Right lung (tissue), 10 donors: ENCODE measurements around the gene TXNL4A. TPM values are rescaled to one million over a fixed set of nuclear protein-coding genes. Genes with fewer than 3 reads are reported as not detected.
"Not testable (repeated sequence)": the region's sequence is repeated elsewhere in the genome, so short reads cannot be mapped to it uniquely, and the experiment has no call there.

Experiments
- DNase-seq, 2 donors: peaks; one replicate each; pipeline ENCODE4 v3.0.0-alpha.2; 2013
- long read RNA-seq, 8 donors: transcript quantifications; one replicate each; lab custom pipeline, GENCODE V29; 2026
- polyA plus RNA-seq, 5 donors: library from polyadenylated mRNA; unstranded; fragments of 120-200 nt; gene quantifications; one replicate each; pipeline versions ENCODE4 v1.2.1 to v1.2.3, GENCODE V29; 2013; ENCODE audit warnings: inconsistent platforms in 1 of 5, low replicate concordance in 1 of 5; ENCODE audit not compliant: insufficient read length in 5 of 5, insufficient read depth in 1 of 5

The TXNL4A gene, protein sequence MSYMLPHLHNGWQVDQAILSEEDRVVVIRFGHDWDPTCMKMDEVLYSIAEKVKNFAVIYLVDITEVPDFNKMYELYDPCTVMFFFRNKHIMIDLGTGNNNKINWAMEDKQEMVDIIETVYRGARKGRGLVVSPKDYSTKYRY
- polyA plus RNA-seq: 10 to 100 TPM; 62.8 to 72.2 (median 64.1) TPM
- long read RNA-seq, donor 1, transcript TXNL4A-211 (2 exons, 611 nt): minor isoform, 6 of 78 reads
- long read RNA-seq, donor 1, transcript TXNL4A-201 (3 exons, 3,504 nt): major isoform, 58 of 78 reads
- long read RNA-seq, donor 1, transcript TXNL4A-203 (3 exons, 1,185 nt): minor isoform, 5 of 78 reads
- long read RNA-seq, donor 1, partial matches to known transcripts: 0 of 78 reads
- long read RNA-seq, donor 1, other reads (novel, unspliced or antisense): 6 of 78 reads
- long read RNA-seq, donor 2, transcript TXNL4A-203 (3 exons, 1,185 nt): minor isoform, 6 of 45 reads
- long read RNA-seq, donor 2, transcript TXNL4A-201 (3 exons, 3,504 nt): major isoform, 32 of 45 reads
- long read RNA-seq, donor 2, partial matches to known transcripts: 0 of 45 reads
- long read RNA-seq, donor 2, other reads (novel, unspliced or antisense): 5 of 45 reads
- long read RNA-seq, donor 3, transcript TXNL4A-201 (3 exons, 3,504 nt): major isoform, 36 of 71 reads
- long read RNA-seq, donor 3, transcript TXNL4A-203 (3 exons, 1,185 nt): minor isoform, 5 of 71 reads
- long read RNA-seq, donor 3, partial matches to known transcripts: 7 of 71 reads
- long read RNA-seq, donor 3, other reads (novel, unspliced or antisense): 17 of 71 reads
- long read RNA-seq, donor 4, transcript TXNL4A-201 (3 exons, 3,504 nt): major isoform, 32 of 38 reads
- long read RNA-seq, donor 4, partial matches to known transcripts: 0 of 38 reads
- long read RNA-seq, donor 4, other reads (novel, unspliced or antisense): 0 of 38 reads
- long read RNA-seq, donor 5, transcript TXNL4A-201 (3 exons, 3,504 nt): major isoform, 54 of 73 reads
- long read RNA-seq, donor 5, transcript TXNL4A-203 (3 exons, 1,185 nt): minor isoform, 5 of 73 reads
- long read RNA-seq, donor 5, partial matches to known transcripts: 0 of 73 reads
- long read RNA-seq, donor 5, other reads (novel, unspliced or antisense): 5 of 73 reads
- long read RNA-seq, donor 6, transcript TXNL4A-201 (3 exons, 3,504 nt): major isoform, 57 of 62 reads
- long read RNA-seq, donor 6, partial matches to known transcripts: 0 of 62 reads
- long read RNA-seq, donor 6, other reads (novel, unspliced or antisense): 0 of 62 reads
- long read RNA-seq, donor 7, transcript TXNL4A-201 (3 exons, 3,504 nt): major isoform, 28 of 33 reads
- long read RNA-seq, donor 7, partial matches to known transcripts: 0 of 33 reads
- long read RNA-seq, donor 7, other reads (novel, unspliced or antisense): 0 of 33 reads
- long read RNA-seq, donor 8, transcript TXNL4A-201 (3 exons, 3,504 nt): major isoform, 20 of 33 reads
- long read RNA-seq, donor 8, partial matches to known transcripts: 6 of 33 reads
- long read RNA-seq, donor 8, other reads (novel, unspliced or antisense): 5 of 33 reads

DNA sequence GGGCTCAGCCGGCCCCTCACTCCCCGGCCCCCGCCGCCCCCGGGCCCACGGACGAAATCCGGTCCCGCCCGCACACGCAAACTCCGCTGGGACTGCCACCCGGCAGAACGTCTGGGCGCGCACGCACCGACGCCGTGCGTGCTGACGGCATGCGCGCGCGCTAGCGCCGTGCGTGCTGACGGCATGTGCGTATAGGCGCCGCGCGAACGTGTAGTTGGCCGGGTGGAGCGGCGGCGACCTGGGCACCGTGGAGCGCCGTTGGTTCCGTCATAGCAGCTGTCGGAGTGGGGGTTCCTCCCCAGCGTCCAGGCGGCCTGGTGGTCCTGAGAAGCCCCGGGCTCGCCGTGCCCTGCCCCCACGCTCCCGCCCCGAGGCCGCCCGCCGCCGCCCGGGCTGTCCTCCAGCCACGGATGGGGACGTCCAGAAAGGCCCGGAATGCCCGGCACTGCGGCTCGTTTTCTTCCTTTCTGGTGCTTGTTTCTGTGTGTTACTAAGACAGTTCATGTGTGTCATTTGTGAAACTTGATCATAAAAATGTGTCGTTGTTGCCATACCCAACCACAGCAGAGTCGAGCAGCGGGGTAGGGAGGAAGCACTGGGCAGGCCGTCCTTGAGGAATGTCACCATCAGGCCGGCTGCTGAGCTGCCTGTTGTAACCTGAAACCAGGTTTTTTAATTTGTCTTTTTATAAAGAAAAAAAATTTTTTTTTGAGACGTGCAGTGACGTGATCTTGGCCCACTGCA, at the start of gene TXNL4A:
TXNL4A (minus strand) TSS at position 113 of the 744 bp plus-strand sequence. CDS start 171 bp downstream, outside the sequence.
- DNase-seq: peak; percentile 84 to 89

DNA sequence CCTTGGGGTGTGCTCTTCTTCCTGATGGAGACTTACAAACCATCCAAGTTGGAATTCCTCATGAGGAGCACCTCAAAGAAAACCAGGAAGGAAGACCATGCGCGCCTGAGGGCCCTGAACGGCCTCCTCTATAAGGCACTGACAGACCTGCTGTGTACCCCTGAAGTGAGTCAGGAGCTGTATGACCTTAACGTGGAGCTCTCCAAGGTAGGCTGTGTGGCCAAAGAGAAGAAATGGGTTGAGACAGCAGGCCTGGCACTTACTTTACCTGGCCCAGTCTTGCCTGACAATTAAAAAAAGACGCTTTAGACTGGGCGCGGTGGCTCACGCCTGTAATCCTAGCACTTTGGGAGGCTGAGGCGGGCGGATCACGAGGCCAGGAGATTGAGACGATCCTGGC, 48.9 kb upstream of the TXNL4A start:
- DNase-seq: no peak

DNA sequence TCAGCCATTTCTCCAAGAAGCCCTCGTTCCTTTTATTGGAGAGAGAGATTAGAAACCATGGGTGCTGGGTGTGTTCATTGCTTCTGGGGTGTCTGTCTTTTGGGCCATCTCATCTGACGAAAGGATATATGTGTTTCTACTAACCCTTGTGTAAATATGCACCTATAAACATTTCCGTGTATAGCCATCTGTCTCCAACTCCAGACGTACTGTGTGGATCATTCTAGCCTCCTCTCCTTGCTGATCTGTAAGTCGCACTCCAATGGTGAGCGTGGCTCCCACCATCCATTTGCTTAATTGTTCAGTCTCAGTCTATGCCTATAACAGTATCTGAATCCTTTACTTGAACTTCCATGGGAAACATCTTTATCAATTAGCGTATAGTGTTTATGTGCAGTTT, 47.6 kb upstream of the TXNL4A start:
- DNase-seq: no peak

DNA sequence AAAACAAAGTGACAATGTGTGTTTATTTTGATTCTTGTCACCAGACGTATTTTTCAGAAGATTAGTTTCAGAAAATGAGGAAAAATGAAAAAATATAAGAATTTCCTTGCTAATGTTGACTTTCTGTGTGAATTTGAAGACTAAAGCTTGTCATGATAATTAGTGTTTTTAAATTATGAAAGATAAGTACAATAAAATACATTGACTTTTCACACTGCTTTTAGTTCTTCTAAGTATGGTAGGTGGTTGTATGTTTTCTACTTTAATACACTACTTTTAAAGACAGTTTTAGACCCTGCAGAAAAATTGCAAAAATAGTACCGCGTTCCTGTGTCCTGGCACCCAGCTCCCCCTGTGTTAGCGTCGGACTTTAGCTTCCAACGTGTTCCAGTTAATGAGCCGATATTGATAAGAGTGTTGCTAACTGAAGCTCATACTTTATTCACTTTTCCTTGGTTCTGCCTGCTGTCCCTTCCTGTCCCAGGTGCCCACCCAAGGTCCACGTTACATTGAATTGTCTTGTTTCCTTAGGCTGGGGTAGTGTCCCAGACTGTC, 46.6 kb upstream of the TXNL4A start:
- DNase-seq: no peak

DNA sequence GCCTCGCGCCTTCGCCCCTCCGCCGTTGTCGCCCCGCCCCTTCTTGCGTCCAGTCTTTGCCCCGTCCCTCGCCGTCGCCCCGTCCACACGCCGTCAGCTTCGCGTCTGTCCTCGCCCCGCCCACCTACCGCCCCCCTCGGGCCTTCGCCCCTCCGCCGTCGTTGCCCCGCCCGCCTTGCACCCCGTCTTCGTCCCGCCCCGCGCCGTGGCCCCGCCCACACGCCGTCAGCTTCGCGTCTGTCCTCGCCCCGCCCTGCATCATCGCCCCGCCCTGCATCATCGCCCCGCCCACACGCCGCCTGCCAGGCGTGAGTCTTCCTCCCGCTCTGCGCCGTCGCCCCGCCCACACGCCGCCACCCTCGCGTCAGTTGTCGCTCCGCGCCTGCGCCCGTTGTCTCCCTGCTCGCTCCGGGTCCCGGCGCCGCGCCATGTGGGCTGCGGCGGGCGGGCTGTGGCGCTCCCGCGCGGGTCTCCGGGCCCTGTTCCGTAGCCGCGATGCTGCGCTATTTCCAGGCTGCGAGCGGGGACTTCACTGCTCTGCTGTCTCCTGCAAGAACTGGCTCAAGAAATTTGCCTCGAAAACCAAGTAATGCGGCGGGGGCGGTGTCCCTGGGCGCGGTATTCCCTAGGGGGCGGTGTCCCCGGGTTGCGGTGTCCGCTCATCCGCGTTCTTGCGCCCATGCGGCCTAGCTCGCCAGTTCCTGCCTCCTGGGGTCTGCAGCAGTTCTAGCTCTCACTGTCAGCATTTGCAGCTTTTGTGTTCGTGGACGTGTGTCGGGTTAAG, 45.9 kb upstream of the TXNL4A start, which contains the start of gene RBFA:
RBFA (plus strand) TSS at position 367 of the 784 bp plus-strand sequence; CDS start at position 429, 62 bp downstream.
- peak; percentile 100 for DNase-seq

DNA sequence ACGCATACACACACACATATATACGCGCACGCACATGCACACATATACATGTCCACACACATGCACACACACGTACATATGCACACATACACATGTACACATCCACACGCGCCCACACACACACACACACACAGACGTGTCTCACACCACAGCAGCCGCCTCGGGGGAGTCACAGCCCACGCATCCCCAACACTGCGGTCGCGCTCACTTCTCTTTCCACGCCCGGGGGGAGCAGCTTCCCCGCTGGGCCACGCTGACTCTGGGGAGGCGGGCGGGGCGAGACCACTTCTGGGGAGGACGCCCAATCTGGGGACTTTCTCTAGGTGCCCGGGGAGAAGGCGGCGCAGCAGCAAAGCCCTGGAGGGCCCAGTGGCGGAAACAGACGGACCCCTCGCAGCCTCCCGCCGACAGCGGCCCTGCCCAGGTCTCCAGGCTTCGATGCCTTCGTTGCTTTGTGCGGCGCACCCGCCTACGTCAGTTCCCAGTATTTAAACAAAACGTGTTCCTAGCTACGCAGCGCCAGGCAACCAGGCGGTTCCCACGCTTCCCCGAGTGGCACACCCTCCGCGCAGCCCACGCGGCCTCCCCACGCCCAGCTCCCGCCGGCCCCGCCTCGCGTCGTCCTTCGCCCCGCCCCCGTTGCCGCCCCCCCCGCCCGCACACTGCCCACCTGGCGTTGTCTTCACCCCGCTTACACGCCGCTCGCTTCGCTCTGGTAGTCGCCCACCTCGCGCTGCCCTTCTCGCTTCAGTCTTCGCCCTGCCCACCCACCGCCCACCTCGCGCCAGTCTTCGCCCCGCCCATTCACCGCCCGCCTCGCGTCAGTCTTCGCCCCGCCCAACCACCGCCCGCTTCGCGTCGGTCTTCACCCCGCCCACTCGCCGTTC, 45.1 kb upstream of the TXNL4A start:
- DNase-seq: no peak

DNA sequence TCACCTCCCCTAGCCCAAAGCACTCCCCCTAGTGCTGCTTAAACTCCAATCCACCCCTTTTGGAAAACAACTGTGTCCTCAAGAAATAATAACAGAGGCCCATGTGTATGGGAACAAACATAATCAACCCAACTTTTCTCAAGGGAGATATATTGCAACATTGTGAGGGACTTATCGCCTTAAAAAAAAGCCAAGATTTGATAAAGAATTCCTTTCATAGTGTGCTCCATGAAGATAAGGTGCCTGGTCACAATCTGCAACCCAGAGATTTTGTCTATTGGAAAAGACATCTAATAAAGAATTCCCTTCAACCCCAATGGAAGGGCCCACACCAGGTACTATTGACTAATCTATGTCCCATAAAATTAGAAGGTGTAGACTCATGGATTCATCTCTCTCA, 41.3 kb upstream of the TXNL4A start:
- DNase-seq: no peak

DNA sequence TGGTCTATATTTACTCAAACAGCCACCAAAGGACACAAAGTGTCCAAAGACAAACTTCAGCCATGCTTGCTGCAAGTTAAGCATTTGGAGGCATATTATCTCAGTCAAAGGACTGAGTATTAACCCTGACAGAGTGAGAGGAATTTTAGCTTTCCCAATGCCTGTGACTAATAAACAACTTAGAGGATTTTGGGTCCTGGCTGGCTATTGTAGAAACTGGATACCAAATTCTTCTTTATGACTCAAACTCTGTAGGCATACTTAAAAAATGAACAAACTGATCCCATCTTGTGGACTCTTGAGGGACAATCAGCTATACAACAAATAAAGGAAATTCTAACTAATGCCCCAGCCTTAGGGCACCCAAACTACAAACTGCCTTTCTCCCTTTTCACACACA, 39.4 kb upstream of the TXNL4A start:
- not testable (repeated sequence) for DNase-seq

DNA sequence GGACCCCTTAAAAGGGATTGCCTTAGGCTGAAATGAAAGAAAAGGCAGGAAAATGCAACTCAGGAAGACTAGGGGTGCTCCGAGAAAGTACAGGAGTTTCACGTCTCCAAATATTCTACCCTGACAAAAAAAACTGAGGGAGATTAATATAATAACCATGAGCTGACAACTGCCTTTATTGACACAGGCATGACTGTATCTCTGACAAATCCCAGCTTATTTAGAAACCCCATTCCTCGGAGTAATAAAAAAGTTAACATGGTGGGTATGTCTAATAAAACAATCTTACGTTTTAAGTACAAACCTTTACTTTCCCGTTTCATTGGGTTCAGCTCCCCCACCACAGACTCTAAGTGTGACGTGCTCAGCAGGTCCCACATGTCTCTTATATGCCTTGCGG, 38.0 kb upstream of the TXNL4A start:
- no peak for DNase-seq

DNA sequence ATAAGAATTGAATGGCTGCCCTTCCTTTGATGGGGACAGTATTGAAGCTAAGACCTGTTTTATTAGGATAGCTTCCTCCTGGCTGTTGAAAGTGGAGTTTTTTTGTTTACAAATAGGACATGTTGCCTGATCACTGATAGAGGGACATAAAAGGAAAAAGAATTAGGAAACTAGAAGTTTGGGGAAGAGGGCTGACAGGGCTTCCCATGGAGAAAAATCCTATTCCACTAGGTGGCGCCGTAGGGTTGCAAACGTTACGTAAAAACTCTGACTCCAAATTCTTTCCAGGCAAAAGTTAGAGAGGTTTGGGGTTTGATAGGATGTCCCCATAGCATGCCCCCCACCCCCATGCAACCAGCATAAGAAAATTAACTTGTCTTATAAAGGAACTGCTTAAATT, 34.8 kb upstream of the TXNL4A start:
- DNase-seq: no peak

DNA sequence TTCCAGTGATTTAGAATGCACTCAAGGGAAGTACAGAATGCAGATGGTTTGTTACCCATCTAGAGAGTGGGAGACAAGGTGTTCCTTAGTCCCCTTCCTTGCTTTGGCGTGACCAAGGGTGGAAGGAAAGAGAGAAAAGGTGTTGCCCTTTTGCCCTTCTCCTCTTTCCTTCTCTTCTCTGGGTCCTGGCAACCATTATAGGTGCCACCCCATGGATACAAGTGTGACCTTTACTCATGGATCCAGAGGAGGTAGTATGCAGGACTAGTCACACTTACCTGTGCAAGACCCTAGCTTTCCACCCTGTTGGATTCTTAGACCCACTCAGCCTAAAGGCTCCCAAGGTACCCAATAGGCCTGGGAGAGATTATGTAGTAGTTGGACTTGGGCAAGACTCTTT, 34.2 kb upstream of the TXNL4A start:
- DNase-seq: peak in 1 of 2 donors; percentile 6

DNA sequence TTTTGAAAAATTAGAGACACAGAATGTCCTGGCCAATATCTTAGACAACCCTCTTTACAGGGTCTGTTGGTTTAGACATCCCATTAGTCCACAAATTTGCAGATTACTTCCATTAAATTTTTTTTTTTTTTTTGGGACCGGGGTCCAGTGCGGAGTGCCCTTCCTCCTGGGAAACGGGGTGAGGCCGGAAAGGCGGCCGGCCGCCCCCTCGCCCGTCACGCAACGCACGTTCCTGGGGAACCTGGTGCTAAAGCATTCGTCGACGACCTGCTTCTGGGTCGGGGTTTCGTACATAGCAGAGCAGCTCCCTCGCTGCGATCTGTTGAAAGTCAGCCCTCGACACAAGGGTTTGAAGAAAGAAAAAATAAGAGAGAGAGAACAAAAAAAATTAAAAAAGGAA, 24.4 kb upstream of the TXNL4A start:
- no peak for DNase-seq

DNA sequence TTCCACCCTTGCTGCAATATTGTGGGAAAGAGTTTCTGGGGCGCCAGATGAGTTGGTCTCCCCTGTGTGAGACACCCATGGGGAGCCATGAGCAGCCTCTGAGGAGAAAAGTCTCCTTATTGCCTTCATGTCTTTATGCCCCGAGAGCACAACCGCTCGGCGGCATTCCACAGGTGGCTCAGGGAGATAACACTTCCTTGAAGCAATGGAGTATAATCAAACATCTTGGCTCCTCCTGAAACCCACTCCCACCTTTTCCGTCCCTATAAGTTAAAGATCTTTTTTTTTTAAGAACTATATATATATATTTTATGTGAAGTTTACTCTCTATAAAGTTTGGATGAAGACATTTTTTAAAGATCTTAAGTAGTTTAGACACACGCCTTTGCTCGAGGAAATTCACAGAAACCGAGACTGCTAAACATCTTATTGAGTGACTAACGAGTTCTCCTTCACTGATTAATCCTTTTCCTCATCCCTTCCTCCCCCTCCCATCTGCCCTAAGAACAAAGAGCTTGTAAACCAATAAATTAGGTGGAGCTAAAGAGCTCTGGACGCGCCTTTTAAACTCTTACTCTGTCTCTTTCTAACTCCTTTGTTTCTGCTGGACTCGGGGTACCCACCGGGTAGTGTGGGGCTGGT, 23.3 kb upstream of the TXNL4A start:
- not testable (repeated sequence) for DNase-seq

DNA sequence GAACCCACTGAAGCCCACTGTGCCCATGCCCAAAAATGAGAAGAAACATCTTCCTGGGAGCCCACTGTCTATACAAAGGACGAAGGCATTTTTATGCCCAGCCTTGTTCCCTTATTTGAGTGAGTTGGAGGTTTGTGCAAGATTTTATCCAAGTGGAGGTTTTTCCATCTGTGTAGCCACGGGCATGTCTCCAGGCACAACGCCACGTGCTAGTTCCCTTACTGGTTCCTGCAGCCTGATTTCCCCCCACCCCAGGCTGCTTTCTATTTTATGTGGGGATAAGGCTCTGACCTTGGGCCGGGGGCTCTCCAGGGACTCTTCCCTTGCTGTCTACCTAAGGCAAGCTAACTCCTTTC, 22.2 kb upstream of the TXNL4A start:
- DNase-seq: no peak

DNA sequence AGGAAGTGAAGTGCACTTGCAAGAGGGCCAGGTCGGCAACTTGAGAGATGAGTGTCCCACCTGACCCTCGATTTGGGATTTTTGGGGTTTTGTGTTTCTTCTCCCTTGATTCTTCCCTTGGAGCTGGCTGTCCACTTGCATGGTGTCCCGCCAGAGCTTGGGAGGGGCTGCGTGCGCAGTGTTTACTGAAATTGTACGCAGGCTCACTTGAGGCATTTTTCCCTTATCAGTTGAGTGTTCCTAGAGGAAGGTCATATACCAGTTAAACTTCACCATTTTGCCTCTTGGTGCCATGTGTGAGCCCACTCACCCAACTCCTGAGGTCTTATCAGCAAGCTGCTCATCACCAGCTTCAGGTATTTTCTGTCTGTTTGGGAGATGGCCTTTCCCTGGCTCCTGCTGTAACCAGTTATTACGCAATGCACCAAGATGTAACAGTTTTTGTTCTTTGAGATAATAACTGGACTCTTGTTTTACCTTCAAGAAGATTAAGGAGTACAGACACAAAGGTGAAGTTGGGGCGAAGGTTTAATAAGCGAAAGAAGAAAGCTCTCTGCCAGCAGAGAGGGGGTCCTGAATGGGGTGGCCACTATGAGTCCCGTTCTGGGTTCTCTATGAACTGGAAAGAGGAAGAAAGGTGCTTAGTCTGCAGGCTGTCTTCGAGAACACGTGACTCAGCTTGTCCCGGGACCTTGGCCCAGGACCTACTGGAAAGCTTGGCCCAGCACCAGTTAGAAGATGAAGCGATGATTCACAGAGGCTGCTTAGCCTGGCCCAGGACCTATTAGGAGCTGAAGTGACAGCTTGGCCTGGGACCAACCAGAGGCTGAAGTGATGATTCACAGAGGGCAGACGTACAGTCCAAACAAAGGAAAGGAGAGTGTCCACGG, 21.5 kb upstream of the TXNL4A start:
- no peak for DNase-seq

DNA sequence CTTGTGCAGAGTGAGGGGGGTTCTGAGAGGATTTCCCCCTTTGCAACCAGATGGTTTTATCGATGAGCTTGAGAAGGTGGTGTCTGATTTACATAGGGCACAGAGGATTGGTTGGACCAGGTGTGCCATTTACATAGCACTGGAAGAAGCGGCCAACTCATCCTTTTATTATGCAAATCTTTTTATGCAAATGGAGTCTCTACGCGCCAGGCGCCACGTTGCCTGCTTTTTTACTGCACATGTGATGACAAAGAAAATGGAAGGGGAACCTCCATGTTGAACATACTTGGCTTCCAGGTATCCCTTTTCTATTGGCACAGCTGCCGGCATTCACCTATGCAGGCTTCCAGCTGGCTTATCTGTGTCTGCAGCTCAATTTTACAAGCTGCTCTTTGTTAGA, 18.4 kb upstream of the TXNL4A start:
- no peak for DNase-seq
